HFFc6 (cell line): Measurements from ENCODE around the gene ANKS1A. TPM values are rescaled to one million over a fixed set of nuclear protein-coding genes. Genes with fewer than 3 reads are reported as not detected.

Experiments
- DNase-seq: peaks from one replicate; pipeline ENCODE4 v3.0.0-alpha.2; 2018
- H3K27ac Mint-ChIP-seq: 2 replicates; pipeline ENCODE4 v1.8.0; 2020; ENCODE audit warnings: mild to moderate bottlenecking, mixed read lengths
- H3K27me3 Mint-ChIP-seq: 2 replicates; pipeline ENCODE4 v1.8.0; 2021; ENCODE audit warnings: mild to moderate bottlenecking, moderate library complexity, mixed read lengths; ENCODE audit not compliant: insufficient read depth
- H3K36me3 Mint-ChIP-seq: 2 replicates; pipeline ENCODE4 v1.8.0; 2021; ENCODE audit warnings: low read depth, mixed read lengths
- H3K4me1 Mint-ChIP-seq: 2 replicates; pipeline ENCODE4 v1.8.0; 2020; ENCODE audit warnings: low read depth, mixed read lengths
- H3K4me3 Mint-ChIP-seq: 2 replicates; pipeline ENCODE4 v1.8.0; 2020; ENCODE audit warnings: mild to moderate bottlenecking, moderate library complexity, mixed read lengths
- H3K9me3 Mint-ChIP-seq: 2 replicates; pipeline ENCODE4 v1.8.0; 2020; ENCODE audit warnings: mild to moderate bottlenecking, mixed read lengths
- CTCF ChIP-seq: fragments of 200-600 bp; sonication (generic); IDR thresholded peaks from 2 replicates; pipeline ENCODE4 v1.5.0; 2021; ENCODE audit warnings: antibody characterized with exemption, mild to moderate bottlenecking
- total RNA-seq, 6 experiments: library from RNA; stranded (reverse); fragmentation: NEBNext Ultra II Directional; extraction: Animal tissue kit (Norgen Biotek cat#: 25700); gene quantifications; 2 replicates in 1 of 6; 3 replicates in 5 of 6; pipeline ENCODE4 v1.2.3, GENCODE V29; 2021

ANKS1A gene
- total RNA-seq, 6 experiments from 2014 or later, result 11.6 to 13.5 (median 13.1) TPM

GRCh38 chr6:35076997-35077712 lies 188.1 kb downstream of the ANKS1A start:
- no peak for DNase-seq

GRCh38 chr6:35077713-35078105 lies 188.7 kb downstream of the ANKS1A start:
- no peak for TF ChIP-seq CTCF
- DNase-seq, result no peak
- Mint-ChIP-seq H3K27me3 (peaks cover 5% of the 10 kb centered on the region), H3K36me3 (no peaks in the 10 kb centered on the region), H3K27ac (no peak overlapping the region), H3K4me3 (no peak overlapping the region), H3K4me1 (peaks cover 12% of the 10 kb centered on the region), H3K9me3 (no peaks in the 10 kb centered on the region)

More at GRCh38 chr6:35076997-35077712, 188.1 kb downstream of the ANKS1A start:
- no peak overlapping the region for H3K4me3 Mint-ChIP-seq
- peaks cover 5% of the 10 kb centered on the region for H3K27me3 Mint-ChIP-seq
- H3K36me3 Mint-ChIP-seq, result no peaks in the 10 kb centered on the region
- H3K4me1 Mint-ChIP-seq, result peaks cover 12% of the 10 kb centered on the region
- TF ChIP-seq CTCF, result no peak
- H3K9me3 Mint-ChIP-seq, result no peaks in the 10 kb centered on the region
- no peak overlapping the region for H3K27ac Mint-ChIP-seq

DNA sequence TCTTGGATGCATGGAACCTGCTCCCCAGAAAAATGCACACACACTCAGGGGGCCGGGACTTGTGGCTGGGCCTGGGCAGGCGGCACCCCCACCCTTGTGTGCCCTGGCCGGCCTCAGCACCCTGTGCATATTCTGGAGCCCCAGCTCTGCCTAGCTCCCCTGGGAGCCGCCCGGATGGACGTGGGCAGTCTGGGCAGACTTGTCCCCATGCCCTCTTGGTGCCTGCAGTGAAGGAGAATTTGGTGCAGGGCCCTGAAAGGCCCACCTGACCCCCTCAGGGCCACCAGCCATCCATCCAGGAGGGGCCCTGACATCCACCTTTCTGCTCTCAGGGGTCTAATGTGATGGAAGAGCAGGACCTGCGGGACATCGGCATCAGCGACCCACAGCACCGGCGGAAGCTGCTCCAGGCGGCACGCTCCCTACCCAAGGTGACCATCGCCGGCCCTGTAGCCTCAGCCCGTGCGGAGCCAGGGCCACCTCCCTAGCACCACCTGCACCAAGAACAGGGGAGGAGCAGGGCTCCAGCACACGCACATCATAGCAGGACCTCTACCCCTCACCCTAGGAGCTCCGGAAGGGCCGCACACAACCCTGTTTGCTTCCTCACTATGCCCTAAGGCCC lies 189.3 kb downstream of the ANKS1A start:
- no peak for TF ChIP-seq CTCF
- Mint-ChIP-seq H3K4me1 (peaks cover 12% of the 10 kb centered on the region), H3K27ac (no peak overlapping the region), H3K4me3 (no peak overlapping the region), H3K9me3 (no peaks in the 10 kb centered on the region), H3K27me3 (peaks cover 6% of the 10 kb centered on the region), H3K36me3 (no peaks in the 10 kb centered on the region)
- DNase-seq, result no peak

DNA sequence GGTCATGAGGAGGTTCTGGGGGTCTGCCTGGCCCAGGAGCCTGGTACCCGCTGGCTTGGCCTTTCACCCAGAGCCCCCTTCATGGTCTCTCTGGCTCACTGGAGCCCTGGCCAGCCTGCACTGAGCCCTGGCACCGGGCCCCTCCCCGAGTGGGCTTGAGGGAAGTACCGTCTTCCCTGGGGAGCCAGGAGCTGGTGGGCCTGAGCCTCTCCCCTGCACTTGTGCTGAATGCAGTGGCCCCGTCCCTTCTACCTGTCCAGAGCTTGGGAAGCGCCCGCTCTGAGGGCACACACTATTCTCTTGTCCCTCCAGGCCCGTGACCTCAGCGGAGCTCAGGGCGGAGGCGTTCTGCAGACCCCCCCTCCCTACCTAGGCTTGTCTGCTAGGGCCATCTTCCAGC lies 189.8 kb downstream of the ANKS1A start:
- DNase-seq, result no peak
- Mint-ChIP-seq H3K4me3 (no peak overlapping the region), H3K27me3 (peaks cover 7% of the 10 kb centered on the region), H3K4me1 (peaks cover 12% of the 10 kb centered on the region), H3K27ac (no peak overlapping the region), H3K36me3 (no peaks in the 10 kb centered on the region), H3K9me3 (no peaks in the 10 kb centered on the region)
- TF ChIP-seq CTCF, result no peak

- no peaks in the 10 kb centered on the region for H3K36me3 Mint-ChIP-seq
- H3K4me1 Mint-ChIP-seq, result peaks cover 12% of the 10 kb centered on the region
- no peak overlapping the region for H3K4me3 Mint-ChIP-seq
- no peaks in the 10 kb centered on the region for H3K9me3 Mint-ChIP-seq
- no peak for DNase-seq
- no peak overlapping the region for H3K27ac Mint-ChIP-seq
- peaks cover 7% of the 10 kb centered on the region for H3K27me3 Mint-ChIP-seq
- no peak for TF ChIP-seq CTCF
Measured at GRCh38 chr6:35079311-35080000, 190.4 kb downstream of the ANKS1A start.
